Spleen (tissue), 11 donors: ENCODE data around the gene GLRA3. TPM values are rescaled to one million over a fixed set of nuclear protein-coding genes. Genes with fewer than 3 reads are reported as not detected.

Experiments
- DNase-seq: peaks from one replicate; pipeline ENCODE4 v3.0.0-alpha.2; 2020
- H3K27ac ChIP-seq, 8 donors: fragments of 200-600 bp; sonication (generic) in 7 of 8; 1 replicate in 4 of 8; 2 replicates in 4 of 8; pipeline versions ENCODE4 v1.5.0 to v1.8.0; 2016 to 2021; ENCODE audit warnings: inconsistent platforms in 4 of 8, mild to moderate bottlenecking in 4 of 8, moderate library complexity in 1 of 8
- H3K27me3 ChIP-seq, 7 donors: fragments of 200-600 bp; sonication (generic) in 6 of 7; replicated peaks in 1 of 7; 1 replicate in 4 of 7; 2 replicates in 3 of 7; pipeline versions ENCODE4 v1.5.0 to v1.8.0; 2016 to 2021; ENCODE audit warnings: inconsistent platforms in 3 of 7, mild to moderate bottlenecking in 1 of 7
- H3K36me3 ChIP-seq, 6 donors: fragments of 200-600 bp; sonication (generic) in 5 of 6; 1 replicate in 4 of 6; 2 replicates in 2 of 6; pipeline versions ENCODE4 v1.5.0 to v1.8.0; 2016 to 2021; ENCODE audit warnings: inconsistent platforms in 2 of 6
- H3K4me1 ChIP-seq, 6 donors: fragments of 200-600 bp; sonication (generic) in 5 of 6; 1 replicate in 3 of 6; 2 replicates in 3 of 6; pipeline versions ENCODE4 v1.5.0 to v1.8.0; 2016 to 2021; ENCODE audit warnings: inconsistent platforms in 3 of 6
- H3K4me3 ChIP-seq, 8 donors: fragments of 200-600 bp; sonication (generic) in 7 of 8; 1 replicate in 4 of 8; 2 replicates in 4 of 8; pipeline versions ENCODE4 v1.5.0 to v1.8.0; 2016 to 2021; ENCODE audit warnings: inconsistent platforms in 4 of 8, mild to moderate bottlenecking in 4 of 8, moderate library complexity in 2 of 8
- H3K9me3 ChIP-seq, 8 donors: fragments of 200-600 bp; sonication (generic) in 7 of 8; 1 replicate in 4 of 8; 2 replicates in 4 of 8; pipeline versions ENCODE4 v1.5.0 to v1.8.0; 2016 to 2021; ENCODE audit warnings: inconsistent platforms in 4 of 8
- POLR2A ChIP-seq, 3 donors: fragments of 450-650 bp; IDR thresholded peaks; one replicate each; pipeline ENCODE4 v1.5.1; 2017; ENCODE audit warnings: antibody characterized with exemption in 3 of 3, mild to moderate bottlenecking in 1 of 3
- POLR2AphosphoS5 ChIP-seq, 3 donors: sonication (generic); formaldehyde crosslinking; IDR thresholded peaks; one replicate each; pipeline ENCODE4 v1.5.1; 2017; ENCODE audit warnings: antibody characterized with exemption in 3 of 3
- WGBS, 5 donors: extraction: QIAGEN DNeasy Blood & Tissue Kit in 3 of 5; methylation state at CpG; one replicate each; pipeline versions ENCODE4 v1.1.5 to v1.1.7; 2013 to 2018; 5-methylcytosine and 5-hydroxymethylcytosine counted together
- intact Hi-C: fragments of 100-400 bp; cut with DNase I; formaldehyde crosslinking; loops from one replicate; pipeline ENCODE4 v1.15.0; 2023; ENCODE audit warnings: low total_unique reads
- polyA plus RNA-seq, 3 donors: library from polyadenylated mRNA; stranded (reverse); fragments of 200-250 nt; gene quantifications; one replicate each; pipeline ENCODE4 v1.2.1, GENCODE V29; 2013
- total RNA-seq, 7 donors: library from RNA; depleted of rRNA in 3 of 7; stranded (reverse); fragments of >200 nt in 3 of 7; fragmentation: NEBNext Ultra II Directional in 4 of 7; extraction: Animal tissue kit (Norgen Biotek cat#: 25700) in 4 of 7; gene quantifications; one replicate each; pipeline versions ENCODE4 v1.1.0 to v1.2.1, GENCODE V29; 2016 to 2021
- TF ChIP-seq, protein P1 (sequence below), 11 experiments: fragments of 200-600 bp in 7 of 11; fragments of 450-650 bp in 4 of 11; sonication (generic) in 4 of 11; IDR thresholded peaks in 8 of 11; conservative IDR thresholded peaks in 3 of 11; 1 replicate in 7 of 11; 2 replicates in 4 of 11; pipeline versions ENCODE4 v1.4.0 to v1.8.0; 2016 to 2021; ENCODE audit warnings: antibody characterized with exemption in 11 of 11, inconsistent platforms in 4 of 11, mild to moderate bottlenecking in 1 of 11
- donor health status: healthy with polysubstance abuse.
- donor health status: DM: no; HTN: no; CAD: no; lungs with moderate emphysema.
- donor health status: DM: no; HTN: no; CAD: no.
- donor health status: Bipolar disorder and iron deficiency.
- donor health status: healthy.
- donor health status: DM: no; HTN: no; CAD: no.
- donor health status: DM: yes; HTN: yes; CAD: no.

The GLRA3 gene
- total and polyA plus RNA-seq, 10 donors = 0.02 to 0.20 (median 0.06) TPM; not detected in 2

DNA sequence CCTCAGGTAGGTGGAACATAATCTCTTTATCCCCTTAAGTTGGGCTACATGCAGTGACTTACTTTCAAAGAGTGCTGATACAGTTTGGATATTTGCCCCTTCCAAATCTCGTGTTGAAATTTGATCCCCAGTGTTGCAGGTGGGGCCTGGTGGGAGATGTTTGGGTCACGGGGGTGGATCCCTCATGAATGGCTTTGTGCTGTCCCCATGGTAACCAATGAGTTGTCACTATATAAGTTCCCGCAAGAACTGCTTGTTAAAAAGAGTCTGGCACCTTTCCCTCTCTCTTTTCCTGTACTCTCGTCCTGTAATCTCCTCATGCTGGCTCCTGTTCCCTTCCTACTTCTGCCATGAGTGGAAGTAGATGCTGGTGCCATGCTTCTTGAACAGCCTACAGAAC lies 71.3 kb downstream of the GLRA3 start:
- intact Hi-C loops = no loop called here
- 46 to 62% (median 58%) methylated on average over 4 of the region's 4 CpGs for WGBS, 5 donors

DNA sequence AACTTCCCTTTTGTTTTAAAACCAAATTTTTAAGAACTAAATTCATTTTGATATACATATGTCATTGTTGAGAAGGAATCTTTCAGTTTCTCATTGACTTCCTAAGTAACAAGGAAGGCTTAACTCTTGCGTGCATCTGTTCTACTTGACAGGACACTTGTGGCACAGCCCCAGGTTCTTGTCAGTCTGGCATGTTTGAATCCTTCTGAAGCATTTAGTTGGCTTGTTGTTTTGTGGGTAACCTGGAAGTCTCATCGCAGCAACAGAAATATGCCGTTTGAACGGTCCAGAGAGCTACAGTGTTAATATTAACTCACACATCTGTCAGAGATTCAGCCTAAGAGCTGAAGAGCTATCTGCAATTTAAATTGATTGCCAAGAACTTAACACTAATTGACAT lies 76.0 kb downstream of the GLRA3 start:
- H3K36me3 ChIP-seq = no peaks in the 10 kb centered on the region
- H3K4me1 ChIP-seq = no peaks in the 10 kb centered on the region
- no peak overlapping the region for H3K4me3 ChIP-seq
- no peaks in the 10 kb centered on the region for H3K9me3 ChIP-seq
- TF ChIP-seq POLR2A (IDR thresholded peaks at IDR 0.05) (no peak), POLR2AphosphoS5 (IDR thresholded peaks at IDR 0.05) (no peak)
- TF ChIP-seq, protein P1, sequence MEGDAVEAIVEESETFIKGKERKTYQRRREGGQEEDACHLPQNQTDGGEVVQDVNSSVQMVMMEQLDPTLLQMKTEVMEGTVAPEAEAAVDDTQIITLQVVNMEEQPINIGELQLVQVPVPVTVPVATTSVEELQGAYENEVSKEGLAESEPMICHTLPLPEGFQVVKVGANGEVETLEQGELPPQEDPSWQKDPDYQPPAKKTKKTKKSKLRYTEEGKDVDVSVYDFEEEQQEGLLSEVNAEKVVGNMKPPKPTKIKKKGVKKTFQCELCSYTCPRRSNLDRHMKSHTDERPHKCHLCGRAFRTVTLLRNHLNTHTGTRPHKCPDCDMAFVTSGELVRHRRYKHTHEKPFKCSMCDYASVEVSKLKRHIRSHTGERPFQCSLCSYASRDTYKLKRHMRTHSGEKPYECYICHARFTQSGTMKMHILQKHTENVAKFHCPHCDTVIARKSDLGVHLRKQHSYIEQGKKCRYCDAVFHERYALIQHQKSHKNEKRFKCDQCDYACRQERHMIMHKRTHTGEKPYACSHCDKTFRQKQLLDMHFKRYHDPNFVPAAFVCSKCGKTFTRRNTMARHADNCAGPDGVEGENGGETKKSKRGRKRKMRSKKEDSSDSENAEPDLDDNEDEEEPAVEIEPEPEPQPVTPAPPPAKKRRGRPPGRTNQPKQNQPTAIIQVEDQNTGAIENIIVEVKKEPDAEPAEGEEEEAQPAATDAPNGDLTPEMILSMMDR (IDR thresholded peaks at IDR 0.05 in 8 of 11, conservative IDR thresholded peaks at IDR 0.05 in 3 of 11) = no peak
- no peak for DNase-seq
- H3K27ac ChIP-seq = no peak overlapping the region
- no peaks in the 10 kb centered on the region for H3K27me3 ChIP-seq
- 76 to 88% (median 82%) methylated on average over 4 of the region's 4 CpGs for WGBS, 5 donors
- intact Hi-C loops = no loop called here

More for the DNA sequence above, 71.3 kb downstream of the GLRA3 start:
- H3K4me3 ChIP-seq = no peak overlapping the region
- TF ChIP-seq POLR2A (IDR thresholded peaks at IDR 0.05) (no peak), POLR2AphosphoS5 (IDR thresholded peaks at IDR 0.05) (no peak)
- TF ChIP-seq, protein P1 (IDR thresholded peaks at IDR 0.05 in 8 of 11, conservative IDR thresholded peaks at IDR 0.05 in 3 of 11) = no peak
- H3K27me3 ChIP-seq = no peaks in the 10 kb centered on the region
- H3K27ac ChIP-seq = no peak overlapping the region
- H3K9me3 ChIP-seq = no peaks in the 10 kb centered on the region
- no peaks in the 10 kb centered on the region for H3K4me1 ChIP-seq
- H3K36me3 ChIP-seq = no peaks in the 10 kb centered on the region
- DNase-seq = no peak

DNA sequence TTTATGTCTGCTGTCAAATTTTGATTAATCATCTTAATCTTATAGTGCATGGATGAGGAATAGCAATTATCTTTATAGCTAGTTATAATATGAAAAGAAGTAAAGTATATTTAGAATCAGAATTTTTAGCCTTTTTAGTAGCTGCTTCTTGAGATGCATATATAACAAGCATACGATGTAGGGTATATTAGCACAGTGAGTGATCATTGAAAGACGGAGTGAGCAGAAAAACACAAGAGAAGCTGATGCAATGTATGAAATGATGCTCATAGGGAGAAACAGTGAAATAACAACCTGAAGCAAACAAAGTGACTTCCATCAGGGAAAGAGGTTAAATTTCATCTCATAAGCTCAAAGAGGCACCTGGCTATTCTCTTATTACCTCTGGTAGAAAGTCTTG lies 77.0 kb downstream of the GLRA3 start:
- H3K36me3 ChIP-seq = no peaks in the 10 kb centered on the region
- no peak for TF ChIP-seq POLR2A (IDR thresholded peaks at IDR 0.05)
- TF ChIP-seq, protein P1 (IDR thresholded peaks at IDR 0.05 in 8 of 11, conservative IDR thresholded peaks at IDR 0.05 in 3 of 11) = no peak
- no peak for TF ChIP-seq POLR2AphosphoS5 (IDR thresholded peaks at IDR 0.05)
- no peak for DNase-seq
- H3K27me3 ChIP-seq = no peaks in the 10 kb centered on the region
- H3K9me3 ChIP-seq = no peaks in the 10 kb centered on the region
- H3K27ac ChIP-seq = no peak overlapping the region
- intact Hi-C loops = no loop called here
- H3K4me1 ChIP-seq = no peaks in the 10 kb centered on the region
- 87 to 96% (median 93%) methylated on average over 2 of the region's 2 CpGs for WGBS, 5 donors
- H3K4me3 ChIP-seq = no peak overlapping the region

DNA sequence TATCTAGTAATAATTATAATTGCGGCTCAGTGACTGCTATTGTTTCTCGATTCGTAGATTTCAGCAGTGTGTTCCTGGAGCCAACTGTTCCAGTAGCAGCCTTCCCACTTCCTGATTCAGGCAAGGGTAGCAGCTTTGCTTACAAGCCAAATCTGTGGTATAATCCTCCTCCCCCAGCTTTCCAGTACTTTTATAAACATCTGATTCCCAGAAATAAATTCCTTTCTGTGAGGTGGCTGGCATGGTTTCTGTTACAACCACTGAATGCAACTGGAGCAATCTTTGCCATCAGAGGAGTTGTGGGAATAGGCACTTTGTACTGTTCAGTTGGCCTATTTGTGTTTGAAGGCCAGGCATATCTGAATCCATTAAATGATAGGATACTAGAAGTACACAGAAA lies 80.0 kb downstream of the GLRA3 start:
- H3K36me3 ChIP-seq = no peaks in the 10 kb centered on the region
- whole genome bisulfite sequencing, 5 donors = 78 to 92% (median 81%) methylated on average over 3 of the region's 3 CpGs
- no peak overlapping the region for H3K27ac ChIP-seq
- no peak overlapping the region for H3K4me3 ChIP-seq
- H3K4me1 ChIP-seq = no peaks in the 10 kb centered on the region
- intact Hi-C loops = no loop called here
- H3K27me3 ChIP-seq = no peaks in the 10 kb centered on the region
- no peak for DNase-seq
- no peak for TF ChIP-seq POLR2A (IDR thresholded peaks at IDR 0.05)
- TF ChIP-seq, protein P1 (IDR thresholded peaks at IDR 0.05 in 8 of 11, conservative IDR thresholded peaks at IDR 0.05 in 3 of 11) = no peak
- no peak for TF ChIP-seq POLR2AphosphoS5 (IDR thresholded peaks at IDR 0.05)
- H3K9me3 ChIP-seq = peaks cover 0 to 25% (median 11%) of the 10 kb centered on the region in 8 donors
